Stimulated activated CD4-positive, alpha-beta T cell treated with anti-CD3 and anti-CD28 coated beads, Interleukin-15, amount 100 ng/mL, for 48 hours (primary cell): ENCODE data around the gene PMPCA.
A peak's percentile ranks its signal among the peaks of the same experiment; 100 is the strongest.

Source experiments
- DNase-seq, 2 donors: peaks; one replicate each; pipeline ENCODE4 v3.0.0-alpha.2; 2020; ENCODE audit warnings: low read depth in 2 of 2

The PMPCA gene

GRCh38 chr9:136410500-136411287, at the start of gene PMPCA, which contains the start of gene ENTR1:
PMPCA (plus strand) TSS chr9:136410658; CDS start chr9:136410669, 11 bp downstream.
ENTR1 (minus strand) TSS chr9:136410614; CDS start chr9:136410397, 217 bp downstream.
- peak; percentile 90 to 97 for DNase-seq

GRCh38 chr9:136361047-136361753, 49.3 kb upstream of the PMPCA start:
- DNase-seq, result no peak

- DNase-seq, result no peak
Measured at GRCh38 chr9:136361754-136362449, 48.6 kb upstream of the PMPCA start.

- no peak for DNase-seq
Measured at GRCh38 chr9:136362450-136362784, 48.0 kb upstream of the PMPCA start.

- peak; percentile 96 for DNase-seq
Measured at GRCh38 chr9:136363106-136363948, 47.1 kb upstream of the PMPCA start, which contains the start of gene DNLZ. DNLZ (minus strand) TSS chr9:136363744; CDS start chr9:136363714, 30 bp downstream.

GRCh38 chr9:136363949-136364748, 46.3 kb upstream of the PMPCA start:
- DNase-seq, result no peak

- DNase-seq, result no peak
Measured at GRCh38 chr9:136364942-136365774, 45.3 kb upstream of the PMPCA start.

- no peak for DNase-seq
Measured at GRCh38 chr9:136365775-136366222, 44.7 kb upstream of the PMPCA start.

GRCh38 chr9:136366826-136367225, 43.6 kb upstream of the PMPCA start:
- no peak for DNase-seq

- DNase-seq, result no peak
Measured at GRCh38 chr9:136367296-136368145, 42.9 kb upstream of the PMPCA start.

- DNase-seq, result no peak
Measured at GRCh38 chr9:136368190-136368589, 42.3 kb upstream of the PMPCA start.

GRCh38 chr9:136370037-136370436, 40.4 kb upstream of the PMPCA start:
- DNase-seq, result no peak

GRCh38 chr9:136370687-136371532, 39.5 kb upstream of the PMPCA start:
- no peak for DNase-seq

GRCh38 chr9:136371533-136371880, 39.0 kb upstream of the PMPCA start:
- no peak for DNase-seq

GRCh38 chr9:136372006-136372405, 38.5 kb upstream of the PMPCA start:
- DNase-seq, result no peak

- no peak for DNase-seq
Measured at GRCh38 chr9:136372561-136373299, 37.7 kb upstream of the PMPCA start.
